Gastrocnemius medialis (tissue), 4 donors: ENCODE results near the gene OAF. TPM values are rescaled to one million over a fixed set of nuclear protein-coding genes. Genes with fewer than 3 reads are reported as not detected.
"Not testable (repeated sequence)": the region's sequence is repeated elsewhere in the genome, so short reads cannot be mapped to it uniquely, and the experiment has no call there.

Source experiments
- ATAC-seq, 2 donors: fragments of 150-250 bp; one replicate each; pipeline ENCODE4 v1.9.1; 2016
- DNase-seq, 2 donors: peaks; one replicate each; pipeline ENCODE4 v3.0.0-alpha.2; 2019
- H3K27ac ChIP-seq, 4 donors: fragments of 200-600 bp; sonication (generic); 1 replicate in 1 of 4; 2 replicates in 3 of 4; pipeline ENCODE4 v1.5.1; 2016 to 2018; ENCODE audit warnings: mild to moderate bottlenecking in 2 of 4, moderate library complexity in 1 of 4
- H3K27me3 ChIP-seq, 3 donors: fragments of 200-600 bp; sonication (generic) in 2 of 3; 1 replicate in 1 of 3; 2 replicates in 2 of 3; pipeline versions ENCODE4 v1.5.1 to v1.6.0; 2016 to 2019; ENCODE audit warnings: mild to moderate bottlenecking in 1 of 3, moderate library complexity in 1 of 3
- H3K36me3 ChIP-seq, 2 donors: fragments of 200-600 bp; sonication (generic) in 1 of 2; one replicate each; pipeline ENCODE4 v1.5.1; 2017 to 2018
- H3K4me1 ChIP-seq, 2 donors: fragments of 200-600 bp; sonication (generic) in 1 of 2; one replicate each; pipeline ENCODE4 v1.5.1; 2016 to 2017; ENCODE audit warnings: mild to moderate bottlenecking in 2 of 2
- H3K4me3 ChIP-seq, 4 donors: fragments of 200-600 bp; sonication (generic) in 3 of 4; 1 replicate in 1 of 4; 2 replicates in 3 of 4; pipeline ENCODE4 v1.5.1; 2016 to 2019; ENCODE audit warnings: mild to moderate bottlenecking in 2 of 4
- H3K9me3 ChIP-seq, 3 donors: fragments of 200-600 bp; sonication (generic) in 2 of 3; 1 replicate in 1 of 3; 2 replicates in 2 of 3; pipeline ENCODE4 v1.5.1; 2016 to 2019
- POLR2A ChIP-seq, 2 donors: fragments of 450-650 bp; IDR thresholded peaks; one replicate each; pipeline ENCODE4 v1.6.1; 2017; ENCODE audit warnings: antibody characterized with exemption in 2 of 2, mild to moderate bottlenecking in 2 of 2, moderate library complexity in 2 of 2
- in situ Hi-C, 4 donors: fragments of 200-750 bp; cut with MboI; loops; one replicate each; pipeline versions ENCODE4 v1.15.0 to v1.8.0; 2017; ENCODE audit warnings: low sequenced_read_pairs in 4 of 4
- intact Hi-C: fragments of 100-400 bp; cut with DNase I; formaldehyde crosslinking; loops from one replicate; pipeline ENCODE4 v1.15.1; 2023; ENCODE audit warnings: low total_unique reads
- total RNA-seq, 4 donors: library from RNA; depleted of rRNA; stranded (reverse); fragments of >200 nt; gene quantifications; one replicate each; pipeline versions ENCODE4 v1.1.0 to v1.2.3, GENCODE V29; 2016
- TF ChIP-seq, protein P1 (sequence below), 5 experiments: fragments of 450-650 bp in 3 of 5; fragments of 200-600 bp in 2 of 5; sonication (generic) in 2 of 5; IDR thresholded peaks in 4 of 5; conservative IDR thresholded peaks in 1 of 5; 1 replicate in 4 of 5; 2 replicates in 1 of 5; pipeline ENCODE4 v1.5.1; 2016 to 2019; ENCODE audit warnings: antibody characterized with exemption in 5 of 5, mild to moderate bottlenecking in 3 of 5, moderate library complexity in 3 of 5

OAF gene
- total RNA-seq, 4 donors from 2014 or later = 8.7 to 17.5 (median 10.1) TPM

DNA sequence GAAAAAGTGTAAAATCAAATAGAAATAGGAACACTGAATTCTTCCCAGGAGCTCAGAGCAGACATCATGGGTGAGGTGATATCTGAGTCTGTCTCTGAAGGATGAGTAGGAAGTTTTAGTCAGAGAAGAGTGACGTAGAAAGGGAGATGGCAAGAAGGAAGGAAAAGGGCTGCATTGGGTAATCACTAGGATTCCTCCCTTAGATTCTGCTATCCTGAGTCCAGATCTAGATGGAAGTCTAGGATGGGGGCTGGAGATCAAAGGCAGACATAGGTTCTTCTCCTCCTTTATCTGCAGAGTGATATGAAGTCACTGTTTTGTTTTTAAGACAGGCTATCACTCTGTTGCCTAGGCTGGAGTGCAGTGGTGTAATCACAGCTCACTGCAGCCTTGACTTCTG, 59.6 kb downstream of the OAF start:
- intact Hi-C loops (no loop called here), in situ Hi-C loops (no loop called here)
- no peak for TF ChIP-seq POLR2A (IDR thresholded peaks at IDR 0.05)
- TF ChIP-seq, protein P1, sequence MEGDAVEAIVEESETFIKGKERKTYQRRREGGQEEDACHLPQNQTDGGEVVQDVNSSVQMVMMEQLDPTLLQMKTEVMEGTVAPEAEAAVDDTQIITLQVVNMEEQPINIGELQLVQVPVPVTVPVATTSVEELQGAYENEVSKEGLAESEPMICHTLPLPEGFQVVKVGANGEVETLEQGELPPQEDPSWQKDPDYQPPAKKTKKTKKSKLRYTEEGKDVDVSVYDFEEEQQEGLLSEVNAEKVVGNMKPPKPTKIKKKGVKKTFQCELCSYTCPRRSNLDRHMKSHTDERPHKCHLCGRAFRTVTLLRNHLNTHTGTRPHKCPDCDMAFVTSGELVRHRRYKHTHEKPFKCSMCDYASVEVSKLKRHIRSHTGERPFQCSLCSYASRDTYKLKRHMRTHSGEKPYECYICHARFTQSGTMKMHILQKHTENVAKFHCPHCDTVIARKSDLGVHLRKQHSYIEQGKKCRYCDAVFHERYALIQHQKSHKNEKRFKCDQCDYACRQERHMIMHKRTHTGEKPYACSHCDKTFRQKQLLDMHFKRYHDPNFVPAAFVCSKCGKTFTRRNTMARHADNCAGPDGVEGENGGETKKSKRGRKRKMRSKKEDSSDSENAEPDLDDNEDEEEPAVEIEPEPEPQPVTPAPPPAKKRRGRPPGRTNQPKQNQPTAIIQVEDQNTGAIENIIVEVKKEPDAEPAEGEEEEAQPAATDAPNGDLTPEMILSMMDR (IDR thresholded peaks at IDR 0.05 in 4 of 5, conservative IDR thresholded peaks at IDR 0.05 in 1 of 5) = no peak
- H3K4me1 ChIP-seq = no peaks in the 10 kb centered on the region
- no peaks in the 10 kb centered on the region for H3K9me3 ChIP-seq
- peaks cover 0 to 19% (median 2%) of the 10 kb centered on the region in 3 donors for H3K27me3 ChIP-seq
- H3K27ac ChIP-seq = no peak overlapping the region
- H3K36me3 ChIP-seq = no peaks in the 10 kb centered on the region
- DNase-seq (no peak), ATAC-seq (no peak)
- no peak overlapping the region for H3K4me3 ChIP-seq

DNA sequence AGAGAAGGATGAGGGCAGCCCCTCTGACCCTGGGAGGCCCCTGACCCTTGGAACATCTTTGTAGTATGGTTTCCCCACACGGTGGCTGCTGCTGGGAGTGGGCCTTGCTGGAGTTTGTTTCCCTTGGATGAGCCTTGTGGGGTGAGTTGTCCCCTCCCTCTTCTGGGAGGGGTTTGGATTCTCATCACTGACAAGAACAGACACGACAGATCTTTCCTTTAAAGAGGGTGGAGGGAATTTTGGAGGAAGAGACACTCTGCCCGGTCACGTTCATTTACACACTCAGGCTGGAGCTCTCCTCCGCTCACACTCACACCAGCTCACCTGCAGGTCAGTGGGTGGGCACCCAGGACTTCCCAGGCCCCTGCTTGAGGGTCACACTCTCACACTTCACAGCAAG, 60.8 kb downstream of the OAF start:
- H3K4me1 ChIP-seq = no peaks in the 10 kb centered on the region
- H3K27me3 ChIP-seq = peaks cover 0 to 19% (median 2%) of the 10 kb centered on the region in 3 donors
- TF ChIP-seq, protein P1 (IDR thresholded peaks at IDR 0.05 in 4 of 5, conservative IDR thresholded peaks at IDR 0.05 in 1 of 5) = no peak
- no peak for TF ChIP-seq POLR2A (IDR thresholded peaks at IDR 0.05)
- no peaks in the 10 kb centered on the region for H3K36me3 ChIP-seq
- intact Hi-C loops = no loop called here
- no peak overlapping the region for H3K4me3 ChIP-seq
- H3K27ac ChIP-seq = no peak overlapping the region
- DNase-seq (no peak), ATAC-seq (no peak)
- H3K9me3 ChIP-seq = no peaks in the 10 kb centered on the region
- in situ Hi-C loops = no loop called here

DNA sequence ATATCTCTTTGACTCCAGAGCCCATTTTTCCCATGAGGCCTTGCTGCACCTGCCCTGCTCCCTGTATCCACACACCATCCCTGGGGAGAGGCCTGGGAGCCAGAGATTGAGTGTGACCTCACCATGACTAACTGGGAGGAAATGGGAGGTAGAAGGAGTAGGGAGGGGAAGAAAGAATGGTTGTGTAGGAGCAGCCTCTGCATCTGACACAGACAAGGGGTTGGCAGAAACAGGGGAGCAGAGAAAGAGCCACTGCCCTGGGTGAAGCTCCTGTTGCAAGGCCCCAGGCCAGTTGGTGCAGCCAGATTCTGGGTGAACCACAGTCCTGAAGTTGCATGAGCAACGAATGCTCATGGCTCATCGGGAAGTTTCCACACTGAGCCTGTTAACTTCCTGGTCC, 61.5 kb downstream of the OAF start:
- H3K27me3 ChIP-seq = peaks cover 0 to 16% (median 2%) of the 10 kb centered on the region in 3 donors
- intact Hi-C loops (no loop called here), in situ Hi-C loops (no loop called here)
- ATAC-seq (no peak), DNase-seq (no peak)
- H3K4me3 ChIP-seq = no peak overlapping the region
- no peaks in the 10 kb centered on the region for H3K36me3 ChIP-seq
- H3K27ac ChIP-seq = no peak overlapping the region
- no peaks in the 10 kb centered on the region for H3K9me3 ChIP-seq
- no peaks in the 10 kb centered on the region for H3K4me1 ChIP-seq
- TF ChIP-seq POLR2A (IDR thresholded peaks at IDR 0.05) = no peak
- TF ChIP-seq, protein P1 (IDR thresholded peaks at IDR 0.05 in 4 of 5, conservative IDR thresholded peaks at IDR 0.05 in 1 of 5) = no peak

DNA sequence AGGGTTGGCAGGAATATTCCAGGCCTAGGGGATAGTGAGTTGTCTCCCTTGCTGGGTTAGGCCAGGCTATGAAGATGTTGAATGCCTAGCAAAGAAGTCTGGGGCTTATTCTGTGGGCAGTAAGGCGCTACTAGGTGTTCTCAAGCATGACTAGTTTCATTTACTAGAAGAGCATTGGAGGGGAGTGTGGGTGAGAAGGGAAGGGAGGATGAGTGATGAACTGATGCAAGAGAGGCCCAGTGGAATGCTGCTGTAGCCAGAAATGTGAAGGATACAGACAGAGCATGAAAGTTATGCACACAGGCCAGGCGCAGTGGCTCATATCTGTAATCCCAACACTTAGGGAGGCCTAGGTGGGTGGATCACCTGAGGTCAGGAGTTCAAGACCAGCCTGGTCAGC, 62.6 kb downstream of the OAF start:
- intact Hi-C loops = no loop called here
- no peaks in the 10 kb centered on the region for H3K4me1 ChIP-seq
- H3K9me3 ChIP-seq = no peaks in the 10 kb centered on the region
- peaks cover 0 to 6% (median 2%) of the 10 kb centered on the region in 3 donors for H3K27me3 ChIP-seq
- no peak overlapping the region for H3K4me3 ChIP-seq
- TF ChIP-seq POLR2A (IDR thresholded peaks at IDR 0.05) = no peak
- TF ChIP-seq, protein P1 (IDR thresholded peaks at IDR 0.05 in 4 of 5, conservative IDR thresholded peaks at IDR 0.05 in 1 of 5) = no peak
- no peak overlapping the region for H3K27ac ChIP-seq
- in situ Hi-C loops = no loop called here
- DNase-seq (no peak), ATAC-seq (no peak)
- H3K36me3 ChIP-seq = no peaks in the 10 kb centered on the region

DNA sequence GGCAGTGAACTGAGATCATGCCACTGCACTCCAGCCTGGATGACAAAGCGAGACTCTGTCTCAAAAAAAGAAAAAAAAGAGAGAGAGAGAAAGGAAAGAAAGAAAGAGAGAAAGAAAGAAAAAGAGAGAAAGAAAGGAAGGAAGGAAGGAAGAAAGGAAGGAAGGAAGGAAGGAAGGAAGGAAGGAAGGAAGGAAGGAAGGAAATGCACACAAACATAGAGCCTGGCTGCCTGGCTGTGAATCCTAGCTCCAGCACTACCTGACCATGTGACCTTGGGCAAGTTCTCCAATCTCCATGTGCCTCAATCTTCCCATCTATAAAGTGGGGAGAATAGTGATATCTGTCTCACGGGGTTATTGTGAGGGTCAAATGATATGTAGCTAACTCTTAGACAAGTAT, 63.1 kb downstream of the OAF start:
- intact Hi-C loops, H3K27me3 ChIP-seq, in situ Hi-C loops, DNase-seq, H3K9me3 ChIP-seq, H3K27ac ChIP-seq, ATAC-seq, H3K36me3 ChIP-seq, H3K4me1 ChIP-seq, H3K4me3 ChIP-seq: not testable (repeated sequence)
